Caco-2 (cell line): Measurements from ENCODE around the gene XIRP2. TPM values are rescaled to one million over a fixed set of nuclear protein-coding genes. Genes with fewer than 3 reads are reported as not detected.

ENCODE experiments used
- BruUV-seq: library from RNA; stranded (reverse); fragments of 400-500 nt; replicated peaks from 2 replicates; lab custom pipeline; 2021; lab: Mats Ljungman, UMichigan
- CTCF ChIA-PET: fragments of 300-600 bp; sonication (Branson Sonifier 250); formaldehyde crosslinking; loops from one replicate; lab custom pipeline; 2022; ENCODE audit warnings: antibody characterized with exemption; lab: Charles Lee
- POLR2A ChIA-PET: fragments of 300-600 bp; sonication (Branson Sonifier 250); formaldehyde crosslinking; loops from one replicate; lab custom pipeline; 2022; ENCODE audit warnings: antibody characterized with exemption; lab: Charles Lee
- DNase-seq, 2 experiments: peaks; one replicate each; pipeline versions ENCODE4 v3.0.0 to v3.0.0-alpha.2; 2020 to 2022
- H3K27me3 ChIP-seq: replicated peaks from 2 replicates; pipeline ENCODE4 v1.6.0; 2011; ENCODE audit warnings: low read length; ENCODE audit not compliant: control insufficient read depth, insufficient read depth
- H3K36me3 ChIP-seq: 2 replicates; pipeline ENCODE4 v1.5.1; 2011; ENCODE audit warnings: low read length; ENCODE audit not compliant: control insufficient read depth, insufficient read depth
- H3K4me1 ChIP-seq: fragments of 250-450 bp; sonication (Bioruptor Pico); 2 replicates; pipeline ENCODE4 v1.5.1; 2020; ENCODE audit warnings: mild to moderate bottlenecking
- H3K4me3 ChIP-seq: 2 replicates; pipeline ENCODE4 v1.5.1; 2011; ENCODE audit warnings: low read depth, mild to moderate bottlenecking, control low read depth, low read length
- H3K9me3 ChIP-seq: fragments of 250-450 bp; sonication (Bioruptor Pico); 2 replicates; pipeline ENCODE4 v1.5.1; 2020; ENCODE audit warnings: mild to moderate bottlenecking, moderate library complexity
- H3K27ac Mint-ChIP-seq: one replicate; pipeline ENCODE4 v1.8.0; 2022; ENCODE audit warnings: mixed read lengths; ENCODE audit not compliant: unreplicated experiment
- H3K27me3 Mint-ChIP-seq: one replicate; pipeline ENCODE4 v1.8.0; 2022; ENCODE audit warnings: mixed read lengths; ENCODE audit not compliant: insufficient read depth, unreplicated experiment
- H3K36me3 Mint-ChIP-seq: one replicate; pipeline ENCODE4 v1.8.0; 2022; ENCODE audit warnings: mild to moderate bottlenecking, mixed read lengths; ENCODE audit not compliant: insufficient read depth, unreplicated experiment
- H3K4me1 Mint-ChIP-seq: one replicate; pipeline ENCODE4 v1.8.0; 2022; ENCODE audit warnings: low read depth, mixed read lengths; ENCODE audit not compliant: unreplicated experiment
- H3K4me3 Mint-ChIP-seq: one replicate; pipeline ENCODE4 v1.8.0; 2022; ENCODE audit warnings: mild to moderate bottlenecking, moderate library complexity, mixed read lengths; ENCODE audit not compliant: unreplicated experiment
- H3K9me3 Mint-ChIP-seq: one replicate; pipeline ENCODE4 v1.8.0; 2022; ENCODE audit warnings: mixed read lengths; ENCODE audit not compliant: unreplicated experiment
- CTCF ChIP-seq, 2 experiments: fragments of 200-600 bp in 1 of 2; IDR thresholded peaks; 1 replicate in 1 of 2; 2 replicates in 1 of 2; pipeline versions ENCODE4 v1.5.1 to v1.8.0; 2011 to 2022; ENCODE audit warnings: antibody characterized with exemption in 1 of 2, control low read depth in 1 of 2, inconsistent platforms in 1 of 2, low read depth in 1 of 2, low read length in 1 of 2, mild to moderate bottlenecking in 1 of 2, moderate library complexity in 1 of 2; ENCODE audit not compliant: insufficient read depth in 1 of 2, severe bottlenecking in 1 of 2, unreplicated experiment in 1 of 2
- intact Hi-C: fragments of 100-400 bp; cut with micrococcal nuclease; formaldehyde crosslinking; loops from one replicate; pipeline ENCODE4 v1.10.0; 2022; ENCODE audit not compliant: unreplicated experiment
- total RNA-seq: library from RNA; stranded (reverse); gene quantifications from 2 replicates; pipeline ENCODE4 v1.2.3, GENCODE V29; 2022

XIRP2 gene
- total RNA-seq, 1 experiment from 2014 or later = not detected

GRCh38 chr2:167237478-167237877 is 349.2 kb downstream of the XIRP2 start:
- Histone ChIP-seq H3K9me3 (no peaks in the 10 kb centered on the region), H3K4me3 (no peak overlapping the region), H3K27me3 (no peaks in the 10 kb centered on the region), H3K4me1 (no peaks in the 10 kb centered on the region), H3K36me3 (no peaks in the 10 kb centered on the region)
- H3K27me3 Mint-ChIP-seq = peaks cover 4% of the 10 kb centered on the region
- POLR2A ChIA-PET = no interaction called here
- intact Hi-C loops = no loop called here
- no peak for DNase-seq
- CTCF ChIA-PET = no interaction called here
- BruUV-seq = no TSS peak
- H3K27ac Mint-ChIP-seq = no peak overlapping the region
- no peak overlapping the region for H3K4me3 Mint-ChIP-seq
- no peaks in the 10 kb centered on the region for H3K36me3 Mint-ChIP-seq
- no peak for TF ChIP-seq CTCF (IDR thresholded peaks at IDR 0.05; ENCODE audit: insufficient read depth in 1 of 2, low read depth in 1 of 2, low read length in 1 of 2, severe bottlenecking in 1 of 2, unreplicated experiment in 1 of 2)
- no peaks in the 10 kb centered on the region for H3K9me3 Mint-ChIP-seq
- no peaks in the 10 kb centered on the region for H3K4me1 Mint-ChIP-seq

GRCh38 chr2:167240671-167241070 is 352.4 kb downstream of the XIRP2 start:
- Mint-ChIP-seq H3K4me1 (no peaks in the 10 kb centered on the region), H3K27ac (no peak overlapping the region), H3K27me3 (peaks cover 3% of the 10 kb centered on the region), H3K9me3 (no peaks in the 10 kb centered on the region), H3K4me3 (no peak overlapping the region), H3K36me3 (no peaks in the 10 kb centered on the region)
- BruUV-seq = no TSS peak
- CTCF ChIA-PET = no interaction called here
- no peak for DNase-seq
- H3K4me1 ChIP-seq = no peaks in the 10 kb centered on the region
- H3K9me3 ChIP-seq = no peaks in the 10 kb centered on the region
- H3K27me3 ChIP-seq = no peaks in the 10 kb centered on the region
- no peak for TF ChIP-seq CTCF (IDR thresholded peaks at IDR 0.05; ENCODE audit: insufficient read depth in 1 of 2, low read depth in 1 of 2, low read length in 1 of 2, severe bottlenecking in 1 of 2, unreplicated experiment in 1 of 2)
- intact Hi-C loops = no loop called here
- POLR2A ChIA-PET = no interaction called here
- H3K4me3 ChIP-seq = no peak overlapping the region
- no peaks in the 10 kb centered on the region for H3K36me3 ChIP-seq

- Histone ChIP-seq H3K27me3 (no peaks in the 10 kb centered on the region), H3K4me1 (no peaks in the 10 kb centered on the region), H3K9me3 (no peaks in the 10 kb centered on the region), H3K4me3 (no peak overlapping the region), H3K36me3 (no peaks in the 10 kb centered on the region)
- no peaks in the 10 kb centered on the region for H3K36me3 Mint-ChIP-seq
- H3K27ac Mint-ChIP-seq = no peak overlapping the region
- intact Hi-C loops = no loop called here
- CTCF ChIA-PET = no interaction called here
- no peak for DNase-seq
- peaks cover 37% of the 10 kb centered on the region for H3K27me3 Mint-ChIP-seq
- no peak for TF ChIP-seq CTCF (IDR thresholded peaks at IDR 0.05; ENCODE audit: insufficient read depth in 1 of 2, low read depth in 1 of 2, low read length in 1 of 2, severe bottlenecking in 1 of 2, unreplicated experiment in 1 of 2)
- BruUV-seq = no TSS peak
- POLR2A ChIA-PET = no interaction called here
- H3K4me1 Mint-ChIP-seq = no peaks in the 10 kb centered on the region
- H3K9me3 Mint-ChIP-seq = no peaks in the 10 kb centered on the region
- H3K4me3 Mint-ChIP-seq = no peak overlapping the region
Observed at GRCh38 chr2:167249197-167249596, 360.9 kb downstream of the XIRP2 start.
